Glomerular visceral epithelial cell (primary cell): ENCODE measurements around the gene PPP2R5C.

Experiments
- DNase-seq: peaks from one replicate; pipeline ENCODE4 v3.0.0-alpha.2; 2016; ENCODE audit errors: extremely low spot score

Gene PPP2R5C

DNA sequence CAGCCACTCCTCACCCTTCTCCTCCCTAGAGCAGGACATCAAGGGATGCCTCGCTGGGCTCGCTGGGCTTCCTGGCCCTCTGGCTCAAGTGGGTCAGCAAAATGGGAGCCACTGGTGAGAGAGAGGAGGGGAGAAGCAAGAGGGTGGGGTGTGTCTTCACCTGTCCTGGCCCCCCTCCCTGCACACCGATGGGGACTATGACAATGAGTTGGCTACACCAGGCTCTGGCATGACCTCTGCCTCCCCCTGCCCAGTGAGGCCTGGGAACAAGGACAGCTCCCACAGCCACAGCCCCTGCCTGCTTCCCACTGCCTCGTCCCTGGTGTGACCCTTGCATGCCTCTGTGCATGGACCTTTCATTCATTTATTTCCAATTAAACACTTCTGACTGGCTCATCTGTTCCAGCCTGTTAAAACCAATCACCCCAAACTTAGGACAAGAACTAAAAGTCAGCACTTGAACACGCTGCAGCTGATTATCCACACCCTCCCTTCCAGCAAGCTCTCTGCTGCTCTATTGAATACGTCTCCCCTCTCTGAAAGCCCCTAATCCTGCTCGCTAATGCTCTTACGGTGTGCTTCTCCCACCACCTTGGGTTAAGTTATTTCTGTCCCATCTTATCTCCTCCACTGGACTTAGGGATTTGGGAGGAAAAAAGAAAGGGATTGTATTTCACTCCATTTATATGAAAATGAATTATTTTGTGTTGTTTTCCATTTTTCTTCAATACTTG lies 5.8 kb upstream of the PPP2R5C start:
- no peak for DNase-seq

DNA sequence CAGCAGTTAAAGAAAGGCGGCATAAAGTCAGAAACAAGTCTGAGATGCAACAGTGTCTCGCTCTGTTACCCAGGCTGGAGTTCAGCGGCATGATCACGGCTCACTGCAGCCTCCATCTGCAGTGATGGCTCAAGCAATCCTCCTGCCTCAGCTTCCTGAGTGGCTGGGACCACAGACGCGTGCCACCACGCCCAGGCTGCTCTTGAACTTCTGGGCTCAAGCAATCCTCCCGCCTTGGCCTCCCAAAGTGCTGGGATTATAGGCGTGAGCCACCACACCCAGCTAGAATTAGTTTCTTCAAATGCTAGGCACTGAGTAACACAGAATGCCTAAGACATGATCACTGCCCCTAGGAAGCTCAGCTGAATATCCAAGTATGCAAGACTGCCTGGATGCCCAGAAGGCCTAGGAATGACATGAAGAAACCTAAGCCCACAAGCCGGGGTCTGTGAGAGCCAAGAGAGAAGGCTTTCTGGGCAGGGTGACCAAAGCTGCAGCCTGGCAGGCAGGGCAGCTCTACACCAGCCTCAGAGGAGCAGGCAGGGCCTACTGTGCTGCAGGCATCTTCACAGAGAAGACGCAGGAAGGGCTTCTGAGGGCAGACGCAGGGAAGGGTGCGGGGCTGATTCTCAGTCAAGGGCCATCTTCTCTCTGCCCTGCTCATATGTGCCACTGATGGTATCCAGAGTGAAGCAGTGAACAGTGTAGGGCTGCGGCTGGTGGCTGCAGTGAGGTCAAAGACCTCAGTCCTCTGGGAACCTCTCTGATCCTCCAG lies 4.3 kb upstream of the PPP2R5C start:
- DNase-seq = no peak

DNA sequence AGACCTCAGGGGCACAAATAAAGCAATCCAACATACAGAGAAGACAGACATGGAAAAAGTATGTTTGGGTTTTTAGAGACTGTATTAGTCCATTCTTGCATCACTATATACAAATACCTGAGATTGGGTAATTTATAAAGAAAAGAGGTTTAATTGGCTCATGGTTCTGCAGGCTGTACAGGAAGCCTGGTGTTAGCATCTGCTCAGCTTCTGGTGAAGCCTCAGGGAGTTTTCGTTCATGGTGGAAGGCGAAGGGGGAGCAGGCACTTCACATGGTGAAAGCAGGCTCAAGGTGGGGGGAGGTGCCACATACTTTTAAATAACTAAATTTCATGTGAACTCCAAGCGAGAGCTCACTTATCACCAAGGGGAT lies 3.7 kb upstream of the PPP2R5C start:
- no peak for DNase-seq

DNA sequence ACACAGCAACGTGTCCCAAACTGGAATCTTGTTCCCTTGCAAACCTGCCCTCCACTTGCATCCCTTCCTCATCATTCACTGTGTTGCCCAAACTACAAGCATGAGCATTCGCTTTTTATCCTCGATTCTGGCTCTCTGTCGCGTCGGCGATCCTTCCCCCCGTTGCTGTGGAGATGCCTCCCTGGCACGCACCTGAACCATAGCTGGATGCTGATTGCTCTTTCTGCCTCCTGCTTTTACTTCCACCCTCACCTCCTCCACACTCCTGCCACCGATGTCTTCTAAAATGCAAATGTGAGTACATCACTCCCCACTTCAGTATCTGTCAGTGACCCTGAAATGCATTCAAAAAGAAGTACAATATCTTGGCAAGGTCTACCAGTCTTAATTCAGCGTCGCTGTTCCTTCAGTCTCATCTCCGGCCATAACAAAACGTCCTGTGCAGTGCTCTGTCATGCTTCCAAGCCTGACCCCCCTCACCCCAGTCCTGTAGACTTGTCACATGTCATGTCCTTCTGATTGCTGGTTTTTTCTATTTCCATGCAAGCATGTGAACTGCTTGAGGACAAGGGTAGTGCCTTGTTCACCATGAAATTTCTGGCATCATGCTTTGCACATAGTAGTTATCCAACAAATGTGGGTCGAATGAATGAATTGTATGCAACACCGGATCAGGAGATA lies 2.5 kb upstream of the PPP2R5C start:
- no peak for DNase-seq

DNA sequence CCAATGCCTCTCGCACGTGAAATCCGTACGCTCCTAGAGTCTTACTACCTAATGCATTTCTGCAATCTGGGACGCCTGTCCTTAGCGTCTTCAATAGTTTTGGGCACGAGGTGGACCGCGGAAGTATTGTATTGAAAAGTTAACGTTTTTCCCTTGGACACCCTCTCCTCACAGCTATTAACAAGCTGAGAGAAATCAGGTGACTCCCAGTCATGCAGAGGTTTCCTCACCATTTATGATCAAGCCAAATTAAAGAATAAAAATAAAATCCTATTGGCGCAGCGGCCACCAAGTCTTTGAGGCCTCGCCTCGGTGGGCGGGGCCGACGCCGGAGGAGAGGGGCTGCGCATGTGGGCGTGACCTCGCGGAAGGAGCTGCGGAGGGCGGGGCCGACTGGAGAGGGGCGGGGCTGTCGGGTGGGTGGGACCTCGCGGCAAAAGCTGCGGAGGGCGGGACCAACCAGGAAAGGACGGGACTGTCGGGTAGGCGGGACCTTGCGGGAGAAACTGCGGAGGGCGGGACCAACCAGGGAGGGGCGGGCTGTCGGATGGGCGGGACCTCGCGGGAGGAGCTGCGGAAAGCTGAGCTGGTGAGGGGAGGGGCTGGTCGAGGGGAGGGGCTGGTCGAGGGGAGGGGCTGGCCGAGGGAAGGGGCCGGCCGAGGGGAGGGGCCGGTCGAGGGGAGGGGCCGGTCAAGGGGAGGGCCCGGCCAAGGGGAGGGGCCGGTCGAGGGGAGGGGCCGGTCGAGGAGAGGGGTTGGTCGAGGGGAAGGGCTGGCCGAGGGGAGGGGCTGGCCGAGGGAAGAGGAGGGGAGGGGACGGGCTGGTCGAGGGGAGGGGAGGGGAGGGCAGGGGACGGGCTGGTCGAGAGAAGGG lies 1.1 kb upstream of the PPP2R5C start:
- DNase-seq = peak; percentile 98

DNA sequence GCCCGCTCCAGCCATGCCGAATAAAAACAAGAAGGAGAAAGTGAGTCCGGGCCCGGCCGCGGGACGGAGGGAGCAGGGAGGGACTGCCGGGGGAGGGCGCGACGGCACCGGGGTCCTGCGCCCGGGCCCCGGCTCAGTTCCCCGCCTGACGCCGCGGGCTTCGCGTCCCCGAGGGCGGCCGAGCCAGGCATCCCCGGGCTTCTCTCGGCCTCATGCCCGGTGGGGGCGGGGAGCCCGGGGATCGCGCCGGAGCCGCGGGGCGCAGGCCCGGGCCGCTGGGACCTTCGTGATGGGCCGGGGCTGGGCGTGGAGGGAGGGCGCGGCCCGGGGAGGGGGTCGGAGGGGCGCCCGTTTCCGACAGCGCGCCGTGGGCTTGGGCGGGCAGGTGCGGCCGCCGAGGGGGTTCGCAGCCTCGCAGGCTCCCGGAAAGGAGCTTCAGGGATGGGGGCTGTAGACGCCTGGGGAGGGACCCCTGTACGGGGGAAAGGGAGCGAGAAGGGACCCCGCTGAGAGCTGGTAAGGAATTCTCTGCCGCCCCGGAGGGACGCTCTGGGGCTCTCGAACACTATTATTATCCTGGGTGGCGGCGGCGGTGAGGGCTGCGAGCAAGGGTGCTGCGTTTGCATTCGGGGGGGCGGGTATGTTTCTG lies 496 bp downstream of the PPP2R5C start:
- peak; percentile 22 for DNase-seq

DNA sequence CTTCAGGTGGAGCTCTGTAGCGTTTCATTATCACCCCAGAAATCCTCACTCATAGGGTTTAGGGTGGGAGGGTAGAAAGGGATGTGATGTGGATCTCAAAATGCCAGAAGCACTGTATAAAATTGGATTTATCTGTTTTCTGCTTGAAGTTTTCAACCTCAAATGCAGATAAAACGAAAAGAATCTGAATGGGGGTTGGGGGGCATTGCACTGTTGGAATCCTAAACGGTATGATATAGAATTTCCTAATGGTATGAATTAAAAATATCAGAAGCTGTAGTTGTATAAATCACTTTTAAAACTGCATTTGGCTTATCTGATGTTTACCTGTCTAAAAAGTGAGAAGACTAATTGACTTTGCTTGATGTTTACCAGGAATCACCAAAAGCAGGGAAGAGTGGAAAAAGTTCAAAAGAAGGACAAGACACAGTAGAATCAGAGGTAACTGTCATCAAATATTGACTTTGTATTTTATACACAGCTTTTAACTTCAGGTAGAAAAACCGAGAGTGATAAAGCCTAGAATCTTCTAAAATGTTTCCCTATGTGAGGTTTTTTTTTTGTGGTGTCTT lies 1.1 kb downstream of the PPP2R5C start:
- no peak for DNase-seq

DNA sequence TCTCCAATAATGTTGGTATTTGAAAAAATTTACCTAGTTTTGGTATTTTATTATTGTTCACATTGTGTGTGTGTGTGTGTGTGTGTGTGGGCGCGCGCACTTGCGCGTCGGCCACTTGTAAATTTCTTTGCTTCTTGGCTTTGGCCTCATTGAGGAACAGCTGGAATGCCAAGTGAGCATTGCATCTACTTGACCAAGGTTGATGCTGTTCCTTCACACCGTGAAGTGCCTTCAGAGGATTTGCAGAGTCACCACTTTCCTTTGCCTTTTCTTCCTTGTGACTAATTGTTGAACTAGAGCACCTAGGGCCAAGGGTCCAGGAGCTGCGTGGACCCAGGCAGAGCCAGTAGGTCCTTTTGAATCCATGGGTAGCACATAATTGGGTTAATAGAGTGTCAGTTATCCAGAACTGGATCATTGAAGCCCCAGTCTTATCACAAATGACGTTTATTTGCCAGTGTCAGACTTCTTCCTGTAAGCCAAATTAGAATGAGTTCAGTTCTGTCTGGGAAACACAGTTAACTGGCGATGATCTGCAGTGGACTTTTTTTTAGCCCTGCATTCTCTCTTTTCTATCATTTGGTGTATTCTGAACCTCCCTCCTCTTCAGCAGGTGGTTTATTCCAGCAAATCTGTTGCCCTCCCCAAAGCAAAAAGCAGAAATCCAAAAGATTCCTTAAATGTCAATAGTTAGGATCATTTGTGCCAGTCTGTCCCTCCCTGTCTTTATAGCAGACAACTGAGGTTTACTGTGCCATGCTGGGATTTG lies 2.6 kb downstream of the PPP2R5C start:
- DNase-seq = no peak

DNA sequence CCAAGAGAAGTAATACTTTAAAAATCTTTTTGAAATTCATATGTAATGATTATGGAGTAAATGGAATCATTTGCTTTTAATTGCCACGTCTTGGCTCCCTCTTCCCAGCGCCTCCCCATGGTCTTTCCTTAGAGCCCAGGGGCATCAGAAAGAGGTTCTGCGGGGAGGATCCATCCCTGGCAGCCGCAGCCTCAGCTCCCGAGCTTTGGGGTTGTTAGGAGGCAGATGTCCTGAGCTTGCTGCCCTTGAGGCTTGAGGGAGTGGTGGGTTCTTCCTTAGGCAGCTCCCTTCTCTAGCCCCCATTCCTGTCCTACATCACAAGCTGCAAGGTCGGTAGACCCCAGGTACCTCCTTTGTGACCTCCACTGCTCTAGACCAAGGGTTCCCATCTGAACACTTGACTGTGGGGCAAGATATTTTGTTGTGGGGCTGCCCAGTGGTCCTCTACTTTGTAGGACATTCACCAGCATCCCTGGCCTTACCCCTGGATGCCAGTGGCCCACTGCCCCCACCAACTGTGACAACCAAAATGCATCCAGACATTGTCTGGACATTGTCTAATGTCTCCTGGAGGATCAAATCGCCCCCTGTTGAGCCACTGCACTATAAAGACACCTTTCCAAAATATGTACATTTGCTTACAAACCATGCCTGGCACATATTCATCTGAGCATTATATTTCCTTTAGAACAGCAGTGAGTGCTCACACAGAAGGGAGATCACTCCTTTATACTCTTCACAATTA lies 6.3 kb downstream of the PPP2R5C start:
- DNase-seq = no peak

DNA sequence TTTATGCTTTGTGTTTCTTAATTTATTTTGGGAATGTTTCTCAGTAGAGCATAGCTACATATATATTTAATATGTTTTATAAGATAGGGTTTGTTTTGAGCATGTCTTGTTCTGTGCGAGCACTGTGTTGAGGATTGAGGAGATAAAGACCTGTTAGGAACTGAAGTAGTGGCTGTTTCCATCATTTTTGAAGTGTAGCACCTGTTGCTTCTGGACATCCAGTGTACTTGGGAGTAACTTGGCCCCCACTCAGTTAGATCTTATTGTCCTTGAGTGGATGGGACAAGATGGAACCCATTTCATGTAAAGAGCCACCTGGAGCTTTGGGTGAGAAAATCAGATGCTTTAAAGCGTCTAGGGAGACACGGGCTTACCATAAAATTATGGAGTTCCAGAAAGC lies 8.7 kb downstream of the PPP2R5C start:
- DNase-seq = no peak

DNA sequence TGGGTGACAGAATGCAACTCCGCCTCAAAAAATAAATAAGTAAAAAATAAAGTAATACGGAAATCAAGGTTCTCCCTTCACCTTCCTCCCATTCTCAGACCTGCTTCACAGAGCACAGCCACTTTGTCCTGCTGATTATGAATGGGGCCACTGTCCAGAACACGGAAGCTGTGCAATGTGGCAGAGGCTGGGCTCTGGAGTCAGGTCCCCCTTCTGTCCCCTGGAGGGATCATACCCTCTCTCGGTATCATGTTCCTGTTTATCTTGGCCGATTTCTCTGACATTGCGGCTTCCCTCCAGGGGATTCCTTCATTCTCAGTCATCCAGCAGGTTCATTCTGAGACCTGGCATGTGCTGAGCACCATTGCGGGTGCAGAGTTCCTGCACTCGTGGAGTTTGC lies 11.3 kb downstream of the PPP2R5C start:
- DNase-seq = peak; percentile 41

DNA sequence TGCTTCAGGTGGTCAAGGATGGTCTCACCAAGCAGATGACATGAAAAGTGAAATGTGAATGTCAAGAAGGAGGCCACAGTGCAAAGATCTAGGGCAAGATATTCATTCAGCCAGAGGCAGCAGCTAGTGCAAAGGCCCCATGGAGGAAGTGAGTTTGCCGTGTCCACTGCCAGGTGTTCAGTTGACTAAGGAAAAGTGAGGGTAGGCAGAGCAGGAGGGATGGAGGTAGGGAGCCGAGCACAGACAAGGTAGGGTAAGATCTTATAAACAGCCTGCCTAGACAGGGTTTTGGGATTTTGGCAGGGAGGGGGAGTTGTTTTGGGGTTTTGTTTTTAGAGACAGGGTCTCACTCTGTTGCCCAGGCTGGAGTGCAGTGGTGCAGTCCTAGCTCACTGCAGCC lies 11.9 kb downstream of the PPP2R5C start:
- DNase-seq = no peak

DNA sequence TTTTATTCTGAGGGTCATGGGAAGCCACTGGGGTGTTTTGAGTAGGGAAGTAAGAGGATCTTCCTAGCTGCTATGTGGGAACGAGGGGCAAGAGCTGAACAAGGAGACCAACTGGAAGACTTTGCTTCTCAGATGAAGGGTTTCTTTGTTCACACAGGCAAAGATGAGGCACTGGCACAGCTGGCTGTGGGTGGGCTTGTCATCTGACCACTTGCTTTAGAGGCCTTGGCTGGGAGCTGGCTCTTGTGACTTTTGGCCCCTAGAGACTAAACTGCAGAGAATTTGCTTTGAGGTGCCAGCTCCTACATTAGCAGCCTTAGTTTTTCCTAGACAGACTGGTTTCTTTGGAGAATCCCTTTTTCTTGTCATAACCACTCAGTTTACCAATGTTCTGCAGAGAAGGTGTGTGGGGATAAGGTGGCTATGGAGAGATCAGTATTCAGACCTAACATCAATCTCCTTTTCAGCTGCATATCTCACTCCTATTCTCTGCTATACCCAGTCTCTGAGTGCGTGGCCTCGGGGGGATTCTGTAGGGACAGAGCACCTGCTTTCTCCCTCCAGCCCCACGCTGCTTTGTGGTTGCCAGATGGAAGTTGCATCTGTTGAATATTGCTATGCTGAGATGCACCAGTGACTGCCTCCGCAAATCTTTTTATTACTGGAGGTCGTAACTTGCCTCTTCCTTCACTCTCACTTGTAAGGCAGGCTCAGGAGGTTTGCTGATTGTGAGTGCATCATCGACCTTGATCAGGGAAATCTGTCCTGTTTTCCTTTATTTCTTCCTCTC lies 12.7 kb downstream of the PPP2R5C start:
- no peak for DNase-seq

DNA sequence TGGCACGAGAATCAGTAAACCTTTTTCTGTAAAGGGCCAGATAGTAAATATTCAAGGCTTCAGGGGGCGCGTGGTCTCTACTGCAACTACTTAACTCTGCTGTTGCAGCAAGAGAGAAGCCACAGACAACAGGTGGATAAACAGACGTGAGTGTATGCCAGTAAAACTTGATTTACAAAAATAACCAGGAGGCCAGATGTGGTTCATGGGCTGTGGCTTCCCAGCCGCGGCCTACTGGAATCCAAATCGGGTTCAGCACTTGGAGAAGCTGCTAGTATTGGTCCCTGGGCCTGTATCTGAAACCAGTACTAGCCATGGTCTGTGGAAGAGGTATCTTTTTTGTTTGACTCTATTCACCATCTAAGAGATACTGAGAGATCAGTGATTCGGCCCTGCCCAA lies 13.3 kb downstream of the PPP2R5C start:
- DNase-seq = no peak

DNA sequence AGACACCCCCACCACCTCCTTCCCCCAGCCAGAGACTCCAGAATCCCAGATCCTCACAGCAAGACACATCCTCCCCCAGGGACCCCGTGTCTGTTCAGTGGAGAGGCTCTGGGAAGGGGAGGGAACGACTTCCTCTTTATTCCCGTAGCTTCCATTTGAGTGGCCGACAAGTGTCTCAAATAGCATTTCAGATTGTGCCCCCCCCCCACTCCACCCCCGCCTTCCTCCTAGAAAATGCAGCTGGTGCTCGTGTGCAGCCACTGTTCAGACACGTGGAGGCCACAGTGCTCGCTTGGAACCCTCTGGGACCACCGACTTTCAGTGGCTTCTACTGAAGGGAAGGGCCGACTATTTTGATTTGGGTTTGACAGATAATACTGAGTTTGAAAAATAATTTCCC lies 14.3 kb downstream of the PPP2R5C start:
- DNase-seq = no peak

DNA sequence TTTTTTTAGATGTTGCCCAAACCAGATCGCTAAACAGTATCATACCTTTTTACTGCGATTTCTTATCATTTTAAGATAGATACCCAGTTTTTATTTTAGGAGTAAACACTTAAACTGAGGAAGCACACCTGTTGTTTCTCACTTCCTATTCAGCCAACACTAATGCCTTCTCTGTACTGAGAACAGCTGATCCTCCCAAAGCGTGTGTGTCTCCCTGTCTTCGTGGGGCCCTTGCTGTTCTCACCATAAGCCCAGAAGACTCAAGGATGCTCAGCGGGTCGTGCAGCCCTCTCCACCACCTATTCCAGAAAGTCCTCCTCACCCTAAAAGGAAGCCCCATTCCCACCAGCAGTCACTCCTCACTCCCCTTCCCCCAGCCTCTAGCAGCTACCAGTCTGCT lies 14.8 kb downstream of the PPP2R5C start:
- DNase-seq = no peak

DNA sequence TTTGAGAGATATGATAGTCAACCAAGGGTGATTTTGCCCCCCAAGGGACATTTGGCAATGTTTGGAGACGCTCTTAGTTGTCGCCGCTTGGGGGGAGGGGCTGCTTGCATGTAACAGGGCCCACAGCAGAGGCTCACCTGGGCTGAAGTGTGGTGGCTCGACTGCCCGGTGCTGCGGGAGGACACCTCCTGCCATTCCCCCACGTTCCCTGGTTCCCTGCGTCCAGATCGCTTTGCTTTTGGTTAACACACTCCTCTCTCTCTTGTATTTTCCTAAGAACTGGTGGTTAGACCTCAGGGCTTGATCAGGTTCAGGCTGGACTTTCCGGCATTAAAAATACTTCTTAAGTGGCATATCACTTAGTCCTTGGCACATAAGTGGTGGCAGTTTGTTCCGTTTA lies 18.9 kb downstream of the PPP2R5C start:
- DNase-seq = no peak

DNA sequence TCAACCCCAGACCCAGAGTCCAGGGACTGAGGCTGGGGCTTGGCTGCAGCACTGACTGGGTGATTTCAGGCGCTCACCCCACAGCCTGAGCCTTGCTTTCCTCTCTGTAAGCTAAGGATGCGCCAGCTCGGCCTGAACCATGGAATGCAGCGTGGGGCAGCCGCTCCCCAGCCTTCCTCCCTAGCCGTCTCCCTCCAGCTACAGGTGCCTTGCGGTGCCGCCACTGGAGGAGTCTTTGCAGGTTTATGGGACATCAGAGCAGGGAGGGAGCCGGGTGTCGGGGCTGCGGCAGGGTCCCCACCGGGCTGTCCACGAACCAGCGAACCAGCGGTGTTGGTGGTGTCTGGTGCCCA lies 19.4 kb downstream of the PPP2R5C start:
- DNase-seq = no peak
